ENCODE results near the gene NKD1.
"Not testable (repeated sequence)": the region's sequence is repeated elsewhere in the genome, so short reads cannot be mapped to it uniquely, and the experiment has no call there.

The NKD1 gene

GRCh38 chr16:50520451-50521245, 27.5 kb upstream of the NKD1 start:
- no peak for DNase-seq (ENCODE audit: low read depth in 2 of 2)

DNA sequence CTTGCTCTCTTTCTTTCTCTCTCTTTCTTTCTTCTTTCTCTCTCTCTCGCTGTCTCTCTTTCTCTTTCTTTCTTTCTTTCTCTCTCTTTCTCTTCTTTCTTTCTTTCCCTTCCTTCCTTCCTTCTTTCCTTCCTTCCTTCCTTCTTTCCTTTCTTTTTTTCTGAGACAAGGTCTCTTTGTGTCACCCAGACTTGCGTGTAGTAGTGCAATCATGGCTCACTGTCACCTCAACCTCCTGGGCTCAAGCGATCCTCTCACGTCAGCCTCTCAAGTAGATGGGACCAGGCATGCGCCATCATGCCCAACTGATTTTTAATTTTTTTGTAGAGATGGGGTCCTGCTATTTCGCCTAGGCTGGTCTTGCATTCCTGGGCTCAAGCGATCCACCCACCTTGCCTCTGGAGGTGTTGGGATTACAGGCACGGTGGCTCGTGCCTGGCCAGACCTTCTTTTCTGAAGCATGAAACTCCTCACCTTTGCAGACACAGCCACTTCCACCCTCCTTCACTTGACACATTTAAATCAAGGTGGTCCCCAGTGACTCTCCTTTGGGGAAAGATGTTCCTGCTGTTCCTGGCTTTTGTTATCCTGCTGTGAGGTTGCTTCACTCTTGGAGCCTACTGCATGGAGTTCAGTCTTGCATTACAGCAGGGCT, 26.8 kb upstream of the NKD1 start:
- no peak for DNase-seq (ENCODE audit: low read depth in 2 of 2)

- DNase-seq (ENCODE audit: low read depth in 2 of 2), result no peak
These were observed 25.9 kb upstream of the NKD1 start for GRCh38 chr16:50522324-50522723.

DNA sequence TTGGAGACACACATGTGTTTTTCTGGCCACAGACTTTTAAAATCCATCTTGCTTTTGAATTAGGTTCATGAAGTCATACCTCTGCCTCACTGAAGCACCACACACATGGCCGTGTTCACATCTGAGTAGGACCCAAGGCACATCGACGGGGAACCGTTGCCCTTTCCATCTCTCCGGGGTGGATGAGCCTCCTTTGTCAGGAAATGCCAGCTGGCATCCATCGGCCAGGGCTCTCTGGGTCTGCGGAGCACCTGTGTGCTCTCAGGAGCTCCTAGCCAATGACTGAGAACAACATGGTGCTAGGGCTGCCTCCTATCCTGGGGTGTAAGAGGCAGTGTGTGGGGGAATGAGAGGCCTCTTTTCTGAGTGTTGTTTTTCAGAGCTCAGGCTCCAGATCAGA, 24.5 kb upstream of the NKD1 start:
- DNase-seq (ENCODE audit: low read depth in 2 of 2), result no peak

DNA sequence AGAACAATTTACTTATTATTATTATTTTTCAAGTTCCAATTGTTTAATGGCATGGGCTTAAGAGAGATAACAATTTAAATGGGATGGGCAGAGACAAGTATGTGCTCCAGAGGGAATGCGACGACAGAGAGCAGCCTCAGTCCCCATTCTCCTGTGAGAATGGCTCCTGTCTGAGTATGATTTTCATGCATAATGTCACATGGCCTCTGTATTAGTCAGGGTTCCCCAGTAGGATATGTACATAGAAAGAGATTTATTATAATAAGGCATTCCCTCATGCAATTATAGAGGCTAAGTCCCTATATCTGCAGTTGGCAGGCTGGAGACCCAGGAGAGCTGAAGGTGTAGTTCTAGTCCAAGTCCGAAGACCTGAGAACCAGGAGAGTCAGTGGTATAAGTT, 22.9 kb upstream of the NKD1 start:
- no peak for DNase-seq (ENCODE audit: low read depth in 2 of 2)

DNA sequence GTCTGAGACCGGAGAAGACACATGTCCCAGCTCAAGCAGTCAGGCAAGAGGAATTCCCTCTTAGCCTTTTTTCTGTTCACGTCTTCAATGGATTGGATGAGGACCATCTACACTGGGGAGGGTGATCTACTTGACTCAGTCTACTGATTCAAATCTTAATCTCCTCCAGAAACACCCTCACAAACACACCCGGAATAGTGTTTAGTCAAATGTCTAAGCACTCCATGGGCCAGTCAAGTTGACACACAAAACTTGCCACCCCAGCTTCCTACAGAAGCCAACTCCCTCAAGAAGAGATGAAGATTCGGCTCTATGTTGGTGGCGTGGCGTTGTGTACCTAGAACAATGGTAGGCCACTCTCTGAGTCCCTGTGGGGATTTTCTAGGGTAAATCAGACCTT, 22.5 kb upstream of the NKD1 start:
- DNase-seq (ENCODE audit: low read depth in 2 of 2), result no peak

DNA sequence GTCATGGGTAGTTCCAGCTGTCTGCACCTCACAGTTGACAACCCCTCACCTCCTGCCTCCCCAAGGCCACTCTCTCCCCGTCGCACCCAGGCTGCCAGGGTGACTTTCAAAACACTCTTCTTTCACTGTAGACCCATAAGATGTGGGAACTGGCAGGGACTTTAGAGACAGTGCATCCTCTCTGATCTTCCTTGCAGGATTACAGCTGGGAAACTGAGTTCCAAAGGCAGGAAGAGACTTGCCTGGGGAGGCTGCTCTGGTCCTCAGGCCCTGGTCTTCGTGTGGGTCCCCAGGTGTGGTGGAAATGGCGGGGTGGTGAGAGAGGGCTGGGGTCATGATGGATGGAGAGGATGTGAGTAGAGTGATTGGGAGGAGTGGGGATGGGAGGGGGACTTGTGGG, 21.9 kb upstream of the NKD1 start:
- DNase-seq (ENCODE audit: low read depth in 2 of 2), result no peak

DNA sequence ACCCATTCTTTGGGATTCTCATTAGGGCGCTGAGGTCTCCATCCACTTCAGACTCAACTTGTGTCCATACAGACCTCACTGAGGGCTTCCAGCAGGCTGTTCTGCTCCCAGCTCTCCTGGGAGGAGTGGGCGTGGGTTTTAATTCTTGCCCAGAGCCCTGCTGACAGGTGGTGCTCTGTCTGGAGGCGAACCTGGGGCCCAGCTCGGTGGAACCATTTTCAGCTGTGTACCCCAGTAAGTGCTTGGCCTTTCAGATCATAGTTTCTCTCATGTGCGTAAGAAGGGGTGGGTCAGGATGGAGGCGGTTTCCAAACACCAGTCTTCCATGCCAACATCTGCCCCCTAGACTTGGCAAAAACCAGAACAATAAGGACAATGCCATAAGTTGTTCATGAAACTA, 21.4 kb upstream of the NKD1 start:
- no peak for DNase-seq (ENCODE audit: low read depth in 2 of 2)

DNA sequence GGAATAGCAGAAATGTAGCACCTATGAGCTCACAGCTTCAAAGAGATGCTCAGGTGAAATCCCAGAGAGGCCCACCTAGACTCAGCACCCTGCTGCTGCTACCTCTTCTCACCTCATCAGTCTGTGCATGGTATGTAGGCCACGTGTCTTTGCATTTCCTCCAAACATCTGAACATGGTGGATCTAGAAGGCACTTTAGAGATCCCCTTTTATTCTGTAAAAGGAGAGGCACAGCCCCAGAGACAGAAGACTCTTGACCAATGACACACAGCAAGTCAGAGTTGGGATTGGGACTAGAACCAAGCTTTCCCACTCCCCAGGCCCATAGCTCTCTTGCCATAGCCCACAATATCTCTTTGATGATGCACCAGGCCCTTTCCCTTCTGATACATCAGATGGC, 19.4 kb upstream of the NKD1 start:
- DNase-seq (ENCODE audit: low read depth in 2 of 2), result no peak

DNA sequence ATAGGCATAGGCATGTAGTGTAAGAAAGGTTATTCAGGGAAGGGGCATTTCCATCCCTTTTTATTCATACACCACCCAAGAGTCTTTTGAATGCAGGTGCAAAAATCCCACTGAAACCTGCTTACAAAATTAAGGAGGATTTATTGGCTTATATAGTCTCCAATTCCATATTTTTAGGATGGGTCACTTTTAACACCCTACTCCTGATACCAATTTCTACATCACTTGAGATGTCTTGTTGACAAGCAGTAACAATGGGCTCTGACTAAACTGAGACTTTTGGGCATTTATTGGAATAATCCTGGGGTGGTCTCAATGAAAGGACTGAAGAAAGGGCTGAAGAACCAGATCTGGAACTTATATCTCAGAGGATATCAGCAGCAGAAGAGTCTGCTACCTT, 18.9 kb upstream of the NKD1 start:
- no peak for DNase-seq (ENCODE audit: low read depth in 2 of 2)

DNA sequence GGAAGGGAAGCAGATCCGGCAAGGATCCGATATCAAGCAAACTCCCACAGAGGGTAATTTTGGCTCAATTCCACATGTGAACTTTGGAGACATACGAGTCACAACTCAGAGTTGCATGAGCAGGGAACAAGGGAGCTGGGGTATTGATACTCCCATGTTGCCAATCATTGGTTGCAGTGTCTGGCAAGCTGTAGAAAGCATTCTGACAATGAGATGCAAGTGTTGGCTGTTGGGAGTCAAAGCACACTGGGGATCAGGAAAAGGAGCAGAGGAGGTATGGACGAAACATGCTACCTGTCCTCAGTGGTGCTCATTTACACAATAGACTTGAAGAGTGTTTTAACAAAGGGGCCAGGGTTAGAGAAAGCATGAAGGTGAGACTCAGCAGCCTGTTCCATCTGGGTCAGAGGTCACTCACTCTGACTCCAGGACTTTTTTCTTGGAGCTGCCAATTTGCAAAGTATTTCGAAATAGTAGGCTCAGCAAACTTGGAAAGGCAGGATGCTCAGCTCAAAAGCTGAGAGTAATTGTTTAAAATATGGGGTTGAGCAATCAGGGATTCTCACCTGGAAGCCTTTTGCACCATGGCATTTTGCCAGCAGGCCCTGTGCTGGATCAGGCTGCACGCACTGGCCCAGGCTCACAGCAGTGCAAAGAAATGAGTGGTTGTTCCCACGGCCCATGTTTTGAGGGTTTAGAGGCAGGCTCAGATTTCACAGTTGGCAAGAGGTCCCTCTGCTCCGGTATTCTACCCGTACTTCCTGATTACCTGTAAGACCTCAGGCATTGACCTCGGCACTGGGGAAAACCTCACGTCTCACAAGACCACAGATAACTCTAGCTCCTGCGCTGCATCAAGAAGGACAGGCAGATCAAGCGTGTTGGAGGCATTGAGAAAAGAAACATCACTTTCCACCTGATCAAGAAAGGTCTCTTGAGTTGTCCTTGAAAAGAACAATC, 17.6 kb upstream of the NKD1 start:
- DNase-seq (ENCODE audit: low read depth in 2 of 2), result no peak

GRCh38 chr16:50531359-50531758, 16.8 kb upstream of the NKD1 start:
- no peak for DNase-seq (ENCODE audit: low read depth in 2 of 2)

DNA sequence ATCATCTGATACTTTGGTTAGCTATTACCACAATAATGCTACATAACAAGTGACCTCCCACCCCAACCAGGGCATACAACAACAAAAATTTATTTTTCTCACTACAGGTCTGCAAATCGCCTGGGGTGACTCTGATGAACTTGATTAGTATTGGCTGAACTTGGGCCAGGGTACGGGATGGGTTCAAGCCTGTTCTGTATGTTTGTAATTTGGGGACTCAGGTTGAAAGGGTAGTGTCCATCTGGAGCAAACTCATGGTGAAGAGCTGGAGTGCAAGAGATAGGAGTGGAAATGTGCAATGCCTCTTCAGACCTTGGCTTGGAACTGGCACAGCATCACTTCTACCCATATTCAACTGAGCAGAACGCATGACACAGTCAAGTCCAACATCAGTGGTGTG, 16.3 kb upstream of the NKD1 start:
- DNase-seq (ENCODE audit: low read depth in 2 of 2), result no peak

GRCh38 chr16:50532576-50532975, 15.6 kb upstream of the NKD1 start:
- DNase-seq (ENCODE audit: low read depth in 2 of 2), result no peak

GRCh38 chr16:50533317-50533716, 14.9 kb upstream of the NKD1 start:
- no peak for DNase-seq (ENCODE audit: low read depth in 2 of 2)

DNA sequence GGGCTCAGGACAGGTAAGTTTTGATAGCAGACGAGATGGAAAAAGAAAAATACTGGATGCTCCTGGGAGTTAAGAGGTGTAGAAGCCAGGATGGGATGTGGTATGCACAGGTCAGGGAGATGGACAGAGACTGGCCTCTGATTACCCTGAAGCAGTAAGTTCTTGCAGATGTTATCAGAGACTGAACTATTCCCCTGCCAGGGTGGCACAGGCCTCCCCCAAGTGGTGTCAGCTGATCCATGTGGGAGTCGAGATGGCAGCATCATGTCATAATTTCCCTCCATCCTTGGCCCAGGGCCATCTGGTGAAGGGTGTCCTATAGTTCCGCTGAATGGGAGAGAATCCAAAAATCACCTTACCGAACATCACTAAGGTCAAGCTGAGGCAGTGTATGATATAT, 14.1 kb upstream of the NKD1 start:
- no peak for DNase-seq (ENCODE audit: low read depth in 2 of 2)

GRCh38 chr16:50534556-50534955, 13.6 kb upstream of the NKD1 start:
- DNase-seq (ENCODE audit: low read depth in 2 of 2), result no peak

DNA sequence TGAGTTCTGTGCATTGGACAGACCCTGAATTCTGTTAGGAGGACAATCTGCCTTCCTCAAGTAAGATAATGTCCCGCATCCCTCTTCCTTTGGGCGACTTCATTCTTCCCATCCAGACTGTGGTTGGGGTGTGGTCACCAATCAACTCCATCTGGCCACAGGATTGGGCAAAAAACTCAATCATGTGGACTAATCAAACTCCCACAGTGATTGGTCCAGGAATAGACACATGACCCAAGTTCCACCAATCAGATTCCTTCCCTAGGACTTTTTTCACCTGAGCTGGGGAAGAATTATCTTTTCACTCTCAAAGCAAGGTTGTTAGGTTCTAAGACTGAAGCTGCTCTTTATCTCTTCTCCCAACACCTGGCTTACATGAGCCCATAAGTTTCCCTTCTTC, 13.2 kb upstream of the NKD1 start:
- no peak for DNase-seq (ENCODE audit: low read depth in 2 of 2)

DNA sequence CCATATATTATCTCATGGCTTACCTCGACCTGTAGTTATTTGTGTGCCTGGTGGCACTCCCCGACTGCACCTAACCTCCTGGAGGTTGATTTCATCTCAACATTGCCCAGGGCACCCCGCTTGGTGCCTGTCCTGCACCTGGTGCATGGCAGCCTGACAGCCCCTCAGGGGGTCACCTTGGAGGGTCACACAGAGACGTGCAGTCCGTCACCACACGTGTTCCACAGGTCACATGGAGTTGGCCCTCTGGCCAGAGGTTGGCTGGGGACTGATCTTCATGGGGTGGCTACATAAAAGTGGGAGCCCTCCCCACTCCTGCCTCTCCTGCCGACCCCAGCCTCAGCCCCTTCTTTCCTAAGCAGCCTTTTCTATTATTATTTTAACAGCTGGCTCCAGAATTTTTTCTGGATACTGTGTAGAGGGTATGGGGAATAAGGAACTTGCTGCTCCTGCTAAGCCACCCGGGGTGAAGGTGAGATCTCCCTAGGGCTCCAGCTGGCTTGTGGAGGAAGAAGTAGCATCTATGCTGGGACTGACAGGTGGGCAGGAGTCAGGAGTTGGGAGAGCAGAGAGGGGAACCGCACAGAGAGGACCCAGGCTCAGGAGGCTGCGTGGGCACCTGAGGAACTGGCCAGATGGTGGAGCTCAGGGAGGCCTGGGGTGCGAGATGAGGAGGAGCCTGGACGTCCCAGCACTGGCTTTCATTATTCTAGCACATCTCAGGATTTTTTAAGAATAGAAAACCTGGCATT, 12.5 kb upstream of the NKD1 start:
- no peak for DNase-seq (ENCODE audit: low read depth in 2 of 2)

DNA sequence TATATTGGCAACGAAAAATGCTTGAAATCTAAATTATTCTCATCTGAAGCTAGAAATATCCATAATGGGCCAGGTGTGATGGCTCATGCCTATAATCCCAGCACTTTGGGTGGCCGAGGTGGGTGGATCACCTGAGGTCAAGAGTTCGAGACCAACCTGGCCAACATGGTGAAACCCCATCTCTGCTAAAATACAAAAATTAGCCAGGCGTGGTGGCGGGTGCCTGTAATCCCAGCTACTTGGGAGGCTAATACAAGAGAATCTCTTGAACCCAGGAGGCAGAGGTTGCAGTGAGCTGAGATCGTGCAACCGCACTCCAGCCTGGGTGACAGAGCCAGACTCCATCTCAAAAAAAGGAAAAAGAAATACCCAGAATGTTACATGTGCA, 11.9 kb upstream of the NKD1 start:
- DNase-seq (ENCODE audit: low read depth in 2 of 2), result not testable (repeated sequence)

GRCh38 chr16:50537533-50538290, 10.5 kb upstream of the NKD1 start:
- no peak for DNase-seq (ENCODE audit: low read depth in 2 of 2)

Data from stimulated activated CD8-positive, alpha-beta memory T cell treated with anti-CD3 and anti-CD28 coated beads, Interleukin-2, amount 100 ng/mL, for 1 hour (primary cell).